ENCODE measurements around the gene GOT1.

Gene GOT1

DNA sequence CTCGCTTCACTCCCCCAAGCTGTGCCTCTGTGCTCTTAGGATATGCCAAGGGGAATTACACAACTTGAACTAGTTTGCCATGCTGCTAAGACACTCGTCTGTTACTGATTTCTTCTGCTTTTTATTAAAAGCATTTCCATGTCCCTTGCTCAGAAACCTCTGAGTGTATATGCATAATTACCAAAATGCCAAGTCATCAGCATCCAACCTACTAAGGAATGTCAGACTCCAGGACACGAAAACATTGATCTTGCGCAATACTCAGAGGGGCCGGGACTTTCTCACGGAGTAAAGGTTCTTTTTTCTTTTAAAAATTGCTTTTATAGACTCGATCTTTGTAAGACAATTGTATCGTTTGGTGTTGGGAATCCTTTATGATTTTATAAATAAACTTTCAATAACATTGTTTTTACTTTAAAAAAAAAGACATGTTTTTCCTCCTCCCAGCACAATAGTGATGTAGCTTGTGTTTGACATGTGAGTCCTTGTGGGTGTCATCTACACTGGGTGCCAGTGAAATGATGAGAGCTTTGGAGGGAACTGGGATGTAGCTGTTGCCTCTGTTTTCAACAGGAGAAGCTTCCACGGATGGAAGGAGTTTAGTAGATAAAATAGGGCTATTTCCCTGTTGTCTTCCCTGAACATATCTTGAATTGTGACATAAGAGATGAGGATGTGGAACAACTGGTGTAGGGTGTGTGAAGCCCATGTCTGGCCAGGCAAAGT, 57.7 kb downstream of the GOT1 start:
- peak; percentile 98 for TF ChIP-seq CEBPB (IDR thresholded peaks at IDR 0.05)
- no peak for TF ChIP-seq TEAD4 (IDR thresholded peaks at IDR 0.05)

DNA sequence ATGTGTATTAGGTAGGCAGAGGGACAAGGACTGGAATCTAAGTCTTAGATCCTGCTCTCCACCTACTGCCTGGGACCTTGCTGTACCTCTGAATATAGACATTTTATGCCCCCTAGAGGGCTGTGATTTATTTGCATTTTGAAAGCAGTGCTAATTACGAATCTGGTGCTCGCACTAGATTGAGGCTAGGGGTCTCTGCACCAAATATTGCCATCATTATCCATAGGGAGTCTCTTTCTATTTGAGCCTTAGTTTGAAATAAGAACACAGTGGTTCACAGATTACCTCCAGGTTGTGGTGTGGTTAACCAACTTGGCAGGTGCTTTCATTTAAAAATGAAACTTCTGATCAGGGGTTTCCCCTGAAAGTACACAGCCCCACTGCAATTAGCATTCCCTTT, 59.4 kb downstream of the GOT1 start:
- TF ChIP-seq, protein P1, sequence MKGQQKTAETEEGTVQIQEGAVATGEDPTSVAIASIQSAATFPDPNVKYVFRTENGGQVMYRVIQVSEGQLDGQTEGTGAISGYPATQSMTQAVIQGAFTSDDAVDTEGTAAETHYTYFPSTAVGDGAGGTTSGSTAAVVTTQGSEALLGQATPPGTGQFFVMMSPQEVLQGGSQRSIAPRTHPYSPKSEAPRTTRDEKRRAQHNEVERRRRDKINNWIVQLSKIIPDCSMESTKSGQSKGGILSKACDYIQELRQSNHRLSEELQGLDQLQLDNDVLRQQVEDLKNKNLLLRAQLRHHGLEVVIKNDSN (IDR thresholded peaks at IDR 0.05), result no peak
- no peak for TF ChIP-seq TCF12 (IDR thresholded peaks at IDR 0.05; ENCODE audit: low read depth)
- TF ChIP-seq, protein P2, sequence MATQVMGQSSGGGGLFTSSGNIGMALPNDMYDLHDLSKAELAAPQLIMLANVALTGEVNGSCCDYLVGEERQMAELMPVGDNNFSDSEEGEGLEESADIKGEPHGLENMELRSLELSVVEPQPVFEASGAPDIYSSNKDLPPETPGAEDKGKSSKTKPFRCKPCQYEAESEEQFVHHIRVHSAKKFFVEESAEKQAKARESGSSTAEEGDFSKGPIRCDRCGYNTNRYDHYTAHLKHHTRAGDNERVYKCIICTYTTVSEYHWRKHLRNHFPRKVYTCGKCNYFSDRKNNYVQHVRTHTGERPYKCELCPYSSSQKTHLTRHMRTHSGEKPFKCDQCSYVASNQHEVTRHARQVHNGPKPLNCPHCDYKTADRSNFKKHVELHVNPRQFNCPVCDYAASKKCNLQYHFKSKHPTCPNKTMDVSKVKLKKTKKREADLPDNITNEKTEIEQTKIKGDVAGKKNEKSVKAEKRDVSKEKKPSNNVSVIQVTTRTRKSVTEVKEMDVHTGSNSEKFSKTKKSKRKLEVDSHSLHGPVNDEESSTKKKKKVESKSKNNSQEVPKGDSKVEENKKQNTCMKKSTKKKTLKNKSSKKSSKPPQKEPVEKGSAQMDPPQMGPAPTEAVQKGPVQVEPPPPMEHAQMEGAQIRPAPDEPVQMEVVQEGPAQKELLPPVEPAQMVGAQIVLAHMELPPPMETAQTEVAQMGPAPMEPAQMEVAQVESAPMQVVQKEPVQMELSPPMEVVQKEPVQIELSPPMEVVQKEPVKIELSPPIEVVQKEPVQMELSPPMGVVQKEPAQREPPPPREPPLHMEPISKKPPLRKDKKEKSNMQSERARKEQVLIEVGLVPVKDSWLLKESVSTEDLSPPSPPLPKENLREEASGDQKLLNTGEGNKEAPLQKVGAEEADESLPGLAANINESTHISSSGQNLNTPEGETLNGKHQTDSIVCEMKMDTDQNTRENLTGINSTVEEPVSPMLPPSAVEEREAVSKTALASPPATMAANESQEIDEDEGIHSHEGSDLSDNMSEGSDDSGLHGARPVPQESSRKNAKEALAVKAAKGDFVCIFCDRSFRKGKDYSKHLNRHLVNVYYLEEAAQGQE (IDR thresholded peaks at IDR 0.05; ENCODE audit: low read depth), result no peak
- TF ChIP-seq, protein P3, sequence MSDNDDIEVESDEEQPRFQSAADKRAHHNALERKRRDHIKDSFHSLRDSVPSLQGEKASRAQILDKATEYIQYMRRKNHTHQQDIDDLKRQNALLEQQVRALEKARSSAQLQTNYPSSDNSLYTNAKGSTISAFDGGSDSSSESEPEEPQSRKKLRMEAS (IDR thresholded peaks at IDR 0.05), result no peak
- TF ChIP-seq EGR1 (IDR thresholded peaks at IDR 0.05), result no peak
- TF ChIP-seq TEAD4 (IDR thresholded peaks at IDR 0.05), result no peak
- no peak for TF ChIP-seq YY1 (IDR thresholded peaks at IDR 0.05; ENCODE audit: low read depth)
- peak; percentile 42 for TF ChIP-seq RAD21 (IDR thresholded peaks at IDR 0.05; ENCODE audit: low read depth)
- no peak for TF ChIP-seq ZBTB7A (IDR thresholded peaks at IDR 0.05; ENCODE audit: low read depth)

DNA sequence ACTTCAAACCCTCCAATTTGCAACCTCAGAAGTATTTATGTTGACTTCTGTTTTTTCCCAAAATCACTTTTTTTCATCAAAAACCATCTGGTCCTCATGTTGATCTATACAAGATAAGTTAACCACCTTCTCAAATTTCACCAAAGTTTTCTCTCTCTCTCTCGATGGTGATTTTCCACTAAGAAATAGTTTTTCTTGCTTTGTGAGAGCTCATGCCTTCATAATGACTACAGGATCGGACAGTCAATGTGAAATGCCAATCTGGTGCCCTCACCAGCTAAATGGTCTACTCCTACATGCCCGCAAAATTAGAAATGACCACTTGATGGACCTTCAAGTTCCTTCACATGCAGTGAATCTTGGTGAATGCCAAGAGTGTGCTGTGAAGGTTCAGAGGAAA, 60.9 kb downstream of the GOT1 start:
- TF ChIP-seq EP300 (IDR thresholded peaks at IDR 0.05; ENCODE audit: borderline replicate concordance) (no peak), FOXM1 (IDR thresholded peaks at IDR 0.05; ENCODE audit: borderline replicate concordance, low read depth) (no peak), CEBPB (IDR thresholded peaks at IDR 0.05) (no peak), CREB1 (IDR thresholded peaks at IDR 0.05; ENCODE audit: low read depth) (no peak), RAD21 (IDR thresholded peaks at IDR 0.05; ENCODE audit: low read depth) (no peak), TAF1 (IDR thresholded peaks at IDR 0.05; ENCODE audit: low read depth) (no peak), TCF12 (IDR thresholded peaks at IDR 0.05; ENCODE audit: low read depth) (no peak), TEAD4 (IDR thresholded peaks at IDR 0.05) (no peak)
- TF ChIP-seq, protein P3 (IDR thresholded peaks at IDR 0.05), result no peak

DNA sequence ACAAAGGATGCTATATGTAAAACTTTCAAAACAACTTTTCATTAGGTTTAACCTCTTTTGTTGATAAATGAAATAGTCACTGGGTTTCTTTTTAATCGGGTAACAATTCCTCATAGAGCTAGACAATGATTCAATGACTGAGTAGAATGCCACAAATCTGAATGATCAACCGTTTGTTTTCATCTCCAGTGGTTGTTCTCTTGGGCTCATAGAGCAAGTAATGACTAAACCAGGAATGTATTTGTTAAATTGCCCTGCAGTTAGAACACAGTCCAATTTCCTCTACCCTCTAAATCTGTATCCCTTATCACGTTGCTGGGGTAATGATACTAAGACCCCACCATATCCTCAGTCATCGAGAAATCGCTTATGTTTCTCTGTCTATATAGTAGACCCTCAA, 61.3 kb downstream of the GOT1 start:
- TF ChIP-seq, protein P2 (IDR thresholded peaks at IDR 0.05; ENCODE audit: low read depth), result no peak
- TF ChIP-seq NFIC (IDR thresholded peaks at IDR 0.05) (no peak), CEBPB (IDR thresholded peaks at IDR 0.05) (no peak), TCF12 (IDR thresholded peaks at IDR 0.05; ENCODE audit: low read depth) (no peak), EGR1 (IDR thresholded peaks at IDR 0.05) (no peak), TAF1 (IDR thresholded peaks at IDR 0.05; ENCODE audit: low read depth) (no peak)
- TF ChIP-seq, protein P3 (IDR thresholded peaks at IDR 0.05), result no peak
- TF ChIP-seq, protein P1 (IDR thresholded peaks at IDR 0.05), result no peak

DNA sequence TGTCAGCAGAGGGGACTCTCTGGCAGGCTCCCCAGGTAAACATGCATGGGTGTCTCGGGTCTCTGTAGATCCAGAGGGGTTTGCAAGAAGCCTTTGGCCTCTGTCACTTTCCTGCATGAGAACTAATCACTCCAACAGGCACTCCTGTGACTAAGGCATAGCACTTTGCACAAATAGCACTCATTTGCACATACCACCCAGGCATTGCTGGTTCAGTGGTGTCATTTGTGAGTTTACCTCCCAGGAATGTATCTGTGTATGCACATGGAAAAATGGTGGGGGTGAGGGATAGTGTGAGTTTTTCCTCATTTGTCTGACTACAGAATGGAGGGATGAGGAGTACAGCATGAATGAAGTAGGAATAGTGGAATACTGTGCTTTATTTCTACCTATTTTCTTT, 61.8 kb downstream of the GOT1 start:
- TF ChIP-seq RAD21 (IDR thresholded peaks at IDR 0.05; ENCODE audit: low read depth), result no peak
- TF ChIP-seq, protein P1 (IDR thresholded peaks at IDR 0.05), result no peak
- TF ChIP-seq, protein P2 (IDR thresholded peaks at IDR 0.05; ENCODE audit: low read depth), result no peak

Data from Ishikawa (cell line).